Aorta (tissue), 5 donors: Measurements from ENCODE around the gene MICAL2. TPM values are rescaled to one million over a fixed set of nuclear protein-coding genes. Genes with fewer than 3 reads are reported as not detected.
A peak's percentile ranks its signal among the peaks of the same experiment; 100 is the strongest.

Experiments used
- ATAC-seq: fragments of 200-7000 bp; cut with Tn5 transposase; one replicate; pipeline ENCODE4 v1.9.1; 2022; ENCODE audit warnings: moderate library complexity; ENCODE audit not compliant: low FRiP score
- DNase-seq, 2 donors: peaks; one replicate each; pipeline ENCODE4 v3.0.0-alpha.2; 2020
- H3K27ac ChIP-seq, 2 donors: one replicate each; pipeline ENCODE4 v1.5.1; 2013; ENCODE audit warnings: low read length in 2 of 2, mild to moderate bottlenecking in 2 of 2, moderate library complexity in 2 of 2, control low read depth in 1 of 2, inconsistent platforms in 1 of 2, low read depth in 1 of 2
- H3K27me3 ChIP-seq, 2 donors: one replicate each; pipeline ENCODE4 v1.6.1; 2013; ENCODE audit warnings: control low read depth in 1 of 2, low read length in 1 of 2, mild to moderate bottlenecking in 1 of 2, moderate library complexity in 1 of 2; ENCODE audit not compliant: insufficient read depth in 2 of 2, control insufficient read depth in 1 of 2
- H3K36me3 ChIP-seq, 2 donors: one replicate each; pipeline ENCODE4 v1.6.1; 2013; ENCODE audit warnings: control low read depth in 1 of 2, low read length in 1 of 2, mild to moderate bottlenecking in 1 of 2; ENCODE audit not compliant: insufficient read depth in 2 of 2, control insufficient read depth in 1 of 2
- H3K4me1 ChIP-seq, 2 donors: one replicate each; pipeline ENCODE4 v1.6.1; 2013; ENCODE audit warnings: low read length in 2 of 2, control low read depth in 1 of 2, mild to moderate bottlenecking in 1 of 2, moderate library complexity in 1 of 2; ENCODE audit not compliant: insufficient read depth in 2 of 2, control insufficient read depth in 1 of 2
- H3K4me3 ChIP-seq, 2 donors: one replicate each; pipeline ENCODE4 v1.5.1; 2013; ENCODE audit warnings: low read length in 2 of 2, control low read depth in 1 of 2, mild to moderate bottlenecking in 1 of 2
- H3K9me3 ChIP-seq: one replicate; pipeline ENCODE4 v1.6.1; 2013; ENCODE audit warnings: mild to moderate bottlenecking, low read length; ENCODE audit not compliant: control insufficient read depth
- WGBS, 2 donors: extraction: QIAGEN DNeasy Blood & Tissue Kit; methylation state at CpG; one replicate each; pipeline ENCODE4 v1.1.7; 2013; 5-methylcytosine and 5-hydroxymethylcytosine counted together
- intact Hi-C, 2 donors: fragments of 100-400 bp; cut with DNase I; formaldehyde crosslinking; loops; one replicate each; pipeline versions ENCODE4 v1.14.2 to v1.15.0; 2022
- polyA plus RNA-seq, 2 donors: library from polyadenylated mRNA; stranded (reverse); fragments of 200-250 nt; gene quantifications; one replicate each; pipeline ENCODE4 v1.2.3, GENCODE V29; 2013
- total RNA-seq, 2 donors: library from RNA; stranded (reverse); fragmentation: NEBNext Ultra II Directional; extraction: Animal tissue kit (Norgen Biotek cat#: 25700); gene quantifications; one replicate each; pipeline ENCODE4 v1.2.1, GENCODE V29; 2021
- donor health status: healthy with polysubstance abuse.
- donor health status: Bipolar disorder and iron deficiency.
- donor health status: DM: no; HTN: no; CAD: no.
- donor health status: DM: no; HTN: no; CAD: no.
- donor health status: DM: yes; HTN: yes; CAD: no.

Gene MICAL2
- total and polyA plus RNA-seq, 4 donors = 87.7 to 605 (median 280) TPM

DNA sequence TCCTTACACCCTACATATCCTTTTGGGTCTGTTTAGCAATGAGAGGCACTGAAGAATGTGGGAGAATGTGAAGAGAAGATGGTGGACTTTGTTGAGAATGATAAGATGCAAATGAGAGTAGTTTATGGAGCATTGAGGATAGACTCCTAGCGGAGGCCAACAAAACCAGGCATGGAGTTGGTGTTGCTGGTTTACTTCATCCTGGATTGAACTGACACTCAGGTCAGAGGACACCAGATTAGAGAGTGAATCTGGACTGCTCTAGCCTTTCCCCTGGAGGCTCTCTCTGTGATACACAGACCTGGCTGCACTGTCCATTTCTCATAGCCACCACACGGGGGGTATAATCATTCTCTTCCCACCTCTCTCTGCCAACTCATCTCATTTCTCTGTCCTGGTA is 98.7 kb downstream of the MICAL2 start:
- WGBS, 2 donors = 92 to 97% methylated on average over 2 of the region's 2 CpGs
- Histone ChIP-seq H3K36me3 (peaks cover 11 to 32% of the 10 kb centered on the region in 2 donors), H3K9me3 (no peaks in the 10 kb centered on the region), H3K27ac (no peak overlapping the region), H3K27me3 (no peaks in the 10 kb centered on the region), H3K4me1 (no peaks in the 10 kb centered on the region), H3K4me3 (no peak overlapping the region)
- ATAC-seq (no peak), DNase-seq (no peak)
- intact Hi-C loops = no loop called here

GRCh38 chr11:12210200-12210599 is 99.8 kb downstream of the MICAL2 start:
- ATAC-seq (no peak), DNase-seq (no peak)
- WGBS, 2 donors = 64 to 75% methylated on average over 4 of the region's 4 CpGs
- Histone ChIP-seq H3K27me3 (no peaks in the 10 kb centered on the region), H3K27ac (peak overlapping the region in 1 of 2 donors; percentile 5), H3K36me3 (peaks cover 11 to 28% of the 10 kb centered on the region in 2 donors), H3K4me1 (peaks cover 0 to 1% of the 10 kb centered on the region in 2 donors), H3K4me3 (no peak overlapping the region), H3K9me3 (no peaks in the 10 kb centered on the region)
- intact Hi-C loops = no loop called here

DNA sequence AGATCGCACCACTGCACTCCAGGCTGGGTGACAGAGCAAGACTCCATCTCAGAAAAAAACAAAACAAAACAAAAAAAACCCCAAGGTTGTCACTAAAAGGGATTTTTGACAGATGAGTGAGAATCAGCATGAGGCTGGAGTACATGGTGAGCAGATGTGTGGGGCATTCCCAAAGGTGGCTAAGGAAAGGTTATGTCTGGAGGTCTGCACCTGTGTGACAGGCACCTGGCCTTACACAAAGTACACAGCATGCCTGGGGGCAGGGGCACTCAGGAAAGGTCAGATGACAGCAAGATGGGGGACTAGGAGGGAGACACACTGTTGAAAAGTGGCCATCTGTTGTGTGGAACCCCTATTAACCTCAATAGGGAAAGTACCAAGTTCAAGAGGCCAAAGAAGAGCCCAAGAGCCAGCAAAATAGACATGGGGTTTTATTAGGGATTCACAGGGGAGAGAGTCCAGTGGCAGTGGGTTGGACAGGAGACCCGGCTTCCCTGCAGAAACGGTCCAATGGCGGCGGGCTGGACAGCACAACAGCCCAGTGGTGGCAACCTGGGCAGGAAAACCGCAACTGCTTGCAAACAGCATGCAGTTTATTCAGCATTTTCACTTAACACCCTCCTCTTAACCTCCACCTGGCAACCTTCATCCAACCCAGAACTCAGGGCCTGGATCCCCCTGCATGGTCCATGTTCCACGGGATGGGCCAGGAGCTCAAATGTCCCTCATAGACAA is 101.1 kb downstream of the MICAL2 start:
- ATAC-seq (no peak), DNase-seq (peak in 1 of 2 donors; percentile 63)
- Histone ChIP-seq H3K4me3 (no peak overlapping the region), H3K36me3 (peaks cover 11 to 30% of the 10 kb centered on the region in 2 donors), H3K27me3 (no peaks in the 10 kb centered on the region), H3K9me3 (no peaks in the 10 kb centered on the region), H3K27ac (peak overlapping the region in 1 of 2 donors; percentile 41), H3K4me1 (peaks cover 0 to 3% of the 10 kb centered on the region in 2 donors)
- intact Hi-C loops = no loop called here
- 93 to 94% methylated on average over 7 of the region's 7 CpGs for WGBS, 2 donors

DNA sequence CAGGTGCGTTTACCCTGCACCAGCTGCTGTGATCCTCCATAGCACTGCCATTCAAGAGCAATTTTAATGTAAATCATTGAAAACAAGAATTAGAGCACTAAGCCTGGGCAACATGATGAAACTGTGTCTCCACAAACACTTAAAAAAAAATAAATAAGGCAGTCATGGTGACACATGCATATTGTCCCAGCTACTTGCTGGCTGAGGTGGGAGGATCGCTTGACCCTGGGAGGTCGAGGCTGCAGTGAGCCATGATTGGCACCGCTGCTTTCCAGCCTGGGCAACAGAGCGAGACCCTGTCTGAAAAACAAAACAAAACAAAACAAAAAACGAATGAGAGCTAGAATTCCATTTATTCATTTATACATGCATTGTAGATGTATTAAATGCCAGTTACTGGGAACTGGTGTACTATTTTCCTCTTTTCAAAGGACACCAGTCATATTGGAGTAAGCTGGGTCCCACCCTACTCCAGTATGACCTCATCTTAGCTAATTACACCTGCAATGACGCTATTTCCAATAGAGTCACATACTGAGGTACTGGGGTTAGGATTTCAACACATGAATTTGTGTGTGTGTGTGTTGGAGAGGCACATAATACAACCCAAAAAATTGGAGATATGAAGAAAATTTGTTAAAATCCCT is 101.9 kb downstream of the MICAL2 start:
- ATAC-seq (no peak), DNase-seq (no peak)
- H3K27me3 ChIP-seq = no peaks in the 10 kb centered on the region
- no peak overlapping the region for H3K4me3 ChIP-seq
- H3K27ac ChIP-seq = peak overlapping the region in 1 of 2 donors; percentile 32
- no peaks in the 10 kb centered on the region for H3K9me3 ChIP-seq
- intact Hi-C loops = no loop called here
- peaks cover 11 to 26% of the 10 kb centered on the region in 2 donors for H3K36me3 ChIP-seq
- WGBS, 2 donors = 69 to 71% methylated on average over 7 of the region's 7 CpGs
- H3K4me1 ChIP-seq = peaks cover 0 to 3% of the 10 kb centered on the region in 2 donors

GRCh38 chr11:12212821-12213185 is 102.4 kb downstream of the MICAL2 start:
- ATAC-seq = no peak
- intact Hi-C loops = no loop called here
- WGBS, 2 donors = 80 to 83% methylated on average over 5 of the region's 5 CpGs
- Histone ChIP-seq H3K4me1 (peaks cover 0 to 3% of the 10 kb centered on the region in 2 donors), H3K4me3 (no peak overlapping the region), H3K36me3 (peaks cover 11 to 24% of the 10 kb centered on the region in 2 donors), H3K9me3 (no peaks in the 10 kb centered on the region), H3K27ac (peak overlapping the region; percentile 18 to 43), H3K27me3 (no peaks in the 10 kb centered on the region)
- no peak for DNase-seq

DNA sequence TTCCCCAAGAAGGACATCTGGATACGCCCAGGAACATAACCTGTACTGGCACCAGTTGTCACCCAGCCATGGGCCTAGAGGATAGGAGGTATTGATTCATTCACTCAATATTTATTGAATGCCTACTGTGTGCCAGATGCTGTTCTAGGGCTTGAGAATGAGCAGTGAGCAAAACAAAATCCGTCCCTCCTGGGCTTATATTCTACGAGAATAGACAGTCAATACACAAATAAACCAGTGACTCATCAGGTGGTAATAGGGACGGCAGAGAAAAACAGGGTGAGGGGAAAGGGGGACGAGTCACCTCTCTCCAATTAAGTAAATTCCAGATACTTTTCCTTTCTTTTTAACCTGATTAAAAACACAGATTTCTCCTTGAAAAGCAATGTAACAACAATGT is 103.5 kb downstream of the MICAL2 start:
- ATAC-seq = no peak
- Histone ChIP-seq H3K27ac (peak overlapping the region; percentile 18 to 43), H3K27me3 (no peaks in the 10 kb centered on the region), H3K4me1 (peaks cover 0 to 3% of the 10 kb centered on the region in 2 donors), H3K4me3 (no peak overlapping the region), H3K9me3 (no peaks in the 10 kb centered on the region), H3K36me3 (peaks cover 11 to 27% of the 10 kb centered on the region in 2 donors)
- intact Hi-C loops = no loop called here
- DNase-seq = no peak
- 33 to 49% methylated on average over 5 of the region's 5 CpGs for WGBS, 2 donors

DNA sequence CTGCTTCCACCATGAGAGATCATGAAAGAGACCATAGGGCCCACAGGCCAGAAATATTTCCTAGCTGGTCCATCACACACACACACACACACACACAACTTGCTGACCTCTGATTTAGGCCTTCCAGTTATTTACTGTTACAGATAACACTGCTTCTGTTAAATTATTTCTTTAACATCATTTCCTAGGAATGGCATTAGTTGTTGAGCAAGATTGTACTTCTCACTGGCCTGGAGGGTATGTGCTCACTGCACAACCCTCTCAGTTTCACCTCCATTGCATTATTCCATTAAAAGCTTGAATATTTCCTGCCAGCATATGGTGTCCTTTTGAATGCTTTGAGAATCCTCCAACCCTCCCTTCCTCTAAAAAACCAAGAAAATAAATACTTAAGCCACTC is 104.4 kb downstream of the MICAL2 start:
- Histone ChIP-seq H3K36me3 (peaks cover 11 to 23% of the 10 kb centered on the region in 2 donors), H3K4me1 (peaks cover 2 to 3% of the 10 kb centered on the region in 2 donors), H3K27me3 (no peaks in the 10 kb centered on the region), H3K9me3 (no peaks in the 10 kb centered on the region), H3K27ac (peak overlapping the region; percentile 38 to 53), H3K4me3 (no peak overlapping the region)
- ATAC-seq = no peak
- intact Hi-C loops = no loop called here
- no peak for DNase-seq

DNA sequence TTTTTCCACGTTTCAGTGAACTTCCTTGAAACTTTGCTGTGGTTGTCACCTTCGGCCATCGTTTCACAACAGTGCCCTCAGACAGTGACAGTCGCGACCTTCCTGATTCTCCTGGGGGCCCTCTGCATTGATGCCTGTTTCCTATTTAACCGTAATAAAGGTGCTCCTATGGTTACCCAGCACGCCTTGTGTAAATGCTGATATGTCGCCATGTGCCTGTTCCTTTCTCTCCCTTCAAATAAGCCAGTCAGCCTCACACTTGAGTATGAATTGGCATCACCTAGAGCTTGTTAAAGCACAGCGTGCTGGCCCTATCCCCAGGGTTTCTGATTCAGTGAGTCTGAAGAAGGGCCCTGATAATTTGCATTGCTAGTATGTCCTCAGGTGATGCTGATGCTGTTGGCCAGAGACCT is 104.8 kb downstream of the MICAL2 start:
- WGBS, 2 donors = 57 to 63% methylated on average over 9 of the region's 9 CpGs
- ATAC-seq = no peak
- DNase-seq = no peak
- peaks cover 2 to 5% of the 10 kb centered on the region in 2 donors for H3K4me1 ChIP-seq
- intact Hi-C loops = no loop called here
- H3K9me3 ChIP-seq = no peaks in the 10 kb centered on the region
- H3K27ac ChIP-seq = peak overlapping the region; percentile 53 to 77
- peaks cover 10 to 23% of the 10 kb centered on the region in 2 donors for H3K36me3 ChIP-seq
- no peak overlapping the region for H3K4me3 ChIP-seq
- H3K27me3 ChIP-seq = no peaks in the 10 kb centered on the region

- intact Hi-C loops = no loop called here
- WGBS, 2 donors = 46% methylated on average over 10 of the region's 10 CpGs
- DNase-seq = no peak
- H3K9me3 ChIP-seq = no peaks in the 10 kb centered on the region
- H3K27me3 ChIP-seq = no peaks in the 10 kb centered on the region
- no peak overlapping the region for H3K4me3 ChIP-seq
- H3K27ac ChIP-seq = peak overlapping the region in 1 of 2 donors; percentile 77
- H3K4me1 ChIP-seq = peaks cover 2 to 7% of the 10 kb centered on the region in 2 donors
- ATAC-seq = no peak
- peaks cover 8 to 18% of the 10 kb centered on the region in 2 donors for H3K36me3 ChIP-seq
These were observed 105.7 kb downstream of the MICAL2 start for GRCh38 chr11:12216041-12216451.
